GM12878 (cell line): ENCODE measurements around the gene CCDC66. TPM values are rescaled to one million over a fixed set of nuclear protein-coding genes. Genes with fewer than 3 reads are reported as not detected.

ENCODE experiments used
- ATAC-seq: fragments of 200-7000 bp; cut with Tn5 transposase; 3 replicates; pipeline ENCODE4 v1.9.1; 2020; ENCODE audit warnings: mild to moderate bottlenecking, moderate library complexity
- BruUV-seq: library from RNA; stranded (reverse); fragments of 400-500 nt; replicated peaks from 2 replicates; lab custom pipeline; 2021; lab: Mats Ljungman, UMichigan
- CTCF ChIA-PET: fragments of 300-600 bp; sonication (Branson Sonifier 250); formaldehyde crosslinking; extraction: SDS; loops from one replicate; lab custom pipeline; 2021; ENCODE audit warnings: inconsistent platforms; lab: Yijun Ruan, JAX
- POLR2A ChIA-PET: fragments of 350-600 bp; formaldehyde crosslinking; extraction: SDS; loops from one replicate; lab custom pipeline; 2021; ENCODE audit warnings: inconsistent platforms; lab: Charles Lee
- RAD21 ChIA-PET: fragments of 300-600 bp; sonication (Branson Sonifier 250); formaldehyde crosslinking; loops from one replicate; lab custom pipeline; 2023; ENCODE audit warnings: antibody characterized with exemption; ENCODE audit not compliant: unreplicated experiment; lab: Charles Lee
- SMC1A ChIA-PET: fragments of 300-600 bp; sonication (Branson Sonifier 250); formaldehyde crosslinking; loops from one replicate; lab custom pipeline; 2023; ENCODE audit not compliant: unreplicated experiment, uncharacterized antibody; lab: Charles Lee
- DNase-seq: peaks from one replicate; pipeline ENCODE4 v3.0.0-alpha.2; 2011; ENCODE audit warnings: low read depth, low spot score
- FAIRE-seq: peaks from 3 replicates; lab custom pipeline; 2011; peaks lifted over from hg19 to GRCh38; lab: Jason Lieb, UNC
- H2AFZ ChIP-seq: 2 replicates; pipeline ENCODE4 v1.6.0; 2011; ENCODE audit warnings: low read depth, low read length, control low read depth; ENCODE audit not compliant: control insufficient read depth
- H3K27ac ChIP-seq: 2 replicates; pipeline ENCODE4 v1.5.1; 2011; ENCODE audit warnings: control low read depth; ENCODE audit not compliant: control insufficient read depth, insufficient read depth
- H3K27me3 ChIP-seq, 2 experiments: replicated peaks in 1 of 2; 2 replicates each; pipeline versions ENCODE4 v1.6.0 to v1.6.1; 2011; ENCODE audit warnings: low read length in 1 of 2; ENCODE audit not compliant: control insufficient read depth in 2 of 2, insufficient read depth in 2 of 2
- H3K36me3 ChIP-seq, 2 experiments: 2 replicates each; pipeline ENCODE4 v1.5.1; 2011; ENCODE audit warnings: low read length in 1 of 2; ENCODE audit not compliant: control insufficient read depth in 2 of 2, insufficient read depth in 2 of 2
- H3K4me1 ChIP-seq: 2 replicates; pipeline ENCODE4 v1.6.1; 2011; ENCODE audit warnings: mild to moderate bottlenecking, low read length, moderate library complexity, mixed read lengths; ENCODE audit not compliant: control insufficient read depth, insufficient read depth
- H3K4me2 ChIP-seq: 2 replicates; pipeline ENCODE4 v1.6.0; 2011; ENCODE audit warnings: control low read depth; ENCODE audit not compliant: control insufficient read depth, insufficient read depth
- H3K4me3 ChIP-seq: fragments of 200-600 bp; sonication (generic); 2 replicates; pipeline ENCODE4 v1.5.1; 2016
- H3K79me2 ChIP-seq: 2 replicates; pipeline ENCODE4 v1.6.0; 2011; ENCODE audit warnings: low read length; ENCODE audit not compliant: control insufficient read depth, insufficient read depth
- H3K9ac ChIP-seq: 2 replicates; pipeline ENCODE4 v1.8.0; 2011; ENCODE audit warnings: low read length, control low read depth, mixed read lengths; ENCODE audit not compliant: control insufficient read depth, insufficient read depth
- H3K9me3 ChIP-seq: replicated peaks from 3 replicates; pipeline ENCODE4 v1.5.1; 2011; ENCODE audit warnings: mild to moderate bottlenecking, low read length; ENCODE audit not compliant: control insufficient read depth, insufficient read depth
- H4K20me1 ChIP-seq: 2 replicates; pipeline ENCODE4 v1.6.0; 2011; ENCODE audit not compliant: control insufficient read depth, insufficient read depth
- BCL11A ChIP-seq: IDR thresholded peaks from 2 replicates; pipeline ENCODE4 v1.6.1; 2011; ENCODE audit warnings: low read depth, low read length
- CBFB ChIP-seq: IDR thresholded peaks from 2 replicates; pipeline ENCODE4 v1.6.1; 2016; ENCODE audit warnings: antibody characterized with exemption, low read depth
- CBX3 ChIP-seq: fragments of 200-600 bp; sonication (generic); IDR thresholded peaks from 2 replicates; pipeline ENCODE4 v1.6.1; 2016; ENCODE audit warnings: low read depth, borderline replicate concordance
- CTCF ChIP-seq, 3 experiments: IDR thresholded peaks in 2 of 3; conservative IDR thresholded peaks in 1 of 3; 2 replicates each; pipeline ENCODE4 v1.5.1; 2011; ENCODE audit warnings: low read depth in 3 of 3, low read length in 3 of 3, mild to moderate bottlenecking in 3 of 3, control low read depth in 2 of 3, moderate library complexity in 2 of 3, inconsistent platforms in 1 of 3, mixed read lengths in 1 of 3; ENCODE audit not compliant: control insufficient read depth in 2 of 3, insufficient read depth in 1 of 3; ENCODE audit errors: extremely low read depth in 1 of 3
- EZH2 ChIP-seq: IDR thresholded peaks from 2 replicates; pipeline ENCODE4 v1.6.1; 2012; ENCODE audit warnings: low read depth, mild to moderate bottlenecking, control low read depth, inconsistent platforms, low read length, borderline replicate concordance; ENCODE audit not compliant: control insufficient read depth
- HDAC6 ChIP-seq: fragments of 200-600 bp; sonication (generic); IDR thresholded peaks from one replicate; pipeline ENCODE4 v1.8.0; 2017; ENCODE audit warnings: antibody characterized with exemption; ENCODE audit not compliant: unreplicated experiment
- KAT2A ChIP-seq: conservative IDR thresholded peaks from 2 replicates; pipeline ENCODE4 v1.6.1; 2011; ENCODE audit warnings: low read depth, low read length; ENCODE audit not compliant: control insufficient read depth
- RELA ChIP-seq: fragments of 450-650 bp; IDR thresholded peaks from 2 replicates; pipeline ENCODE4 v1.8.0; 2014; ENCODE audit warnings: borderline replicate concordance; ENCODE audit not compliant: partially characterized antibody
- RUNX3 ChIP-seq: IDR thresholded peaks from 2 replicates; pipeline ENCODE4 v1.6.1; 2012; ENCODE audit warnings: low read length, inconsistent platforms
- STAT3 ChIP-seq: IDR thresholded peaks from 2 replicates; pipeline ENCODE4 v1.6.1; 2011; ENCODE audit warnings: low read depth, low read length, improper control_type of control experiment
- TARDBP ChIP-seq: IDR thresholded peaks from 2 replicates; pipeline ENCODE4 v1.6.1; 2016; ENCODE audit warnings: borderline replicate concordance
- TCF7 ChIP-seq: IDR thresholded peaks from 2 replicates; pipeline ENCODE4 v1.6.1; 2014; ENCODE audit warnings: antibody characterized with exemption, borderline replicate concordance
- USF1 ChIP-seq: IDR thresholded peaks from 2 replicates; pipeline ENCODE4 v1.6.1; 2011; ENCODE audit warnings: borderline replicate concordance, low read depth, mild to moderate bottlenecking, moderate library complexity, mixed read lengths, low read length; ENCODE audit not compliant: insufficient read depth; ENCODE audit errors: extremely low read length
- ZSCAN29 ChIP-seq: fragments of 450-650 bp; IDR thresholded peaks from 2 replicates; pipeline ENCODE4 v1.6.1; 2017; ENCODE audit warnings: mild to moderate bottlenecking, moderate library complexity
- WGBS: methylation state at CpG from one replicate; pipeline ENCODE4 v1.1.6; 2016; ENCODE audit warnings: low lambda C conversion rate; ENCODE audit not compliant: insufficient replicate concordance, insufficient coverage; ENCODE audit errors: missing lambda C conversion rate; 5-methylcytosine and 5-hydroxymethylcytosine counted together
- in situ Hi-C: fragments of 300-500 bp; cut with MboI; formaldehyde crosslinking; loops from 9 replicates; pipeline ENCODE4 v1.14.3; 2018; ENCODE audit warnings: mixed read lengths
- intact Hi-C: fragments of 100-400 bp; cut with micrococcal nuclease; formaldehyde crosslinking; loops from one replicate; pipeline ENCODE4 v1.14.2; 2022; ENCODE audit not compliant: unreplicated experiment
- polyA plus RNA-seq, 11 experiments: library from polyadenylated mRNA; depleted of rRNA in 4 of 11; unstranded in 6 of 11; stranded (reverse) in 5 of 11; fragments of >200 nt; fragmentation: Nextera tagmentation in 4 of 11; fragmentation: Illumina TruSeq in 1 of 11; extraction: Ambion mirVana in 4 of 11; extraction: Trizol in 1 of 11; gene quantifications; 1 replicate in 1 of 11; 2 replicates in 10 of 11; pipeline versions ENCODE4 v1.2.1 to v1.2.3, GENCODE V29; 2011 to 2016; ENCODE audit warnings: inconsistent platforms in 2 of 11, missing spikeins in 2 of 11, low read depth in 1 of 11
- total RNA-seq, 4 experiments: library from RNA; depleted of rRNA in 3 of 4; stranded (reverse); fragments of >200 nt in 3 of 4; fragmentation: Illumina TruSeq in 1 of 4; extraction: Trizol in 1 of 4; gene quantifications; 2 replicates each; pipeline versions ENCODE4 v1.2.1 to v1.2.3, GENCODE V29; 2013 to 2021

CCDC66 gene
- total and polyA plus RNA-seq, 10 of the 15 experiments (the other 5 are each of a cell fraction or from before 2014, with no cell fraction given), result 9.4 to 31.9 (median 18.1) TPM

- no peak overlapping the region for H3K27ac ChIP-seq
- DNase-seq (no peak), FAIRE-seq (no peak)
- no peak overlapping the region for H3K9ac ChIP-seq
- H4K20me1 ChIP-seq, result no peaks in the 10 kb centered on the region
- TF ChIP-seq HDAC6 (no peak), CBFB (no peak), EZH2 (no peak), ZSCAN29 (no peak), TARDBP (no peak), KAT2A (no peak), BCL11A (no peak), RUNX3 (no peak), CBX3 (no peak), STAT3 (no peak), CTCF (IDR thresholded peaks at IDR 0.05 in 2 of 3, conservative IDR thresholded peaks at IDR 0.05 in 1 of 3; ENCODE audit: control insufficient read depth in 2 of 3, extremely low read depth in 1 of 3, insufficient read depth in 1 of 3, low read depth in 3 of 3, low read length in 3 of 3) (no peak), RELA (no peak), USF1 (no peak), TCF7 (no peak)
- TF ChIP-seq, all 136 proteins: peak for 0
- ChIA-PET SMC1A (interaction anchor here (0.9 to 1.0 kb wide), 2 partner anchors 8 kb away, joined by 3 read pairs; no protein-coding TSS in a partner anchor), POLR2A (no interaction called here), RAD21 (no interaction called here), CTCF (no interaction called here)
- H3K27me3 ChIP-seq, result no peaks in the 10 kb centered on the region
- no peaks in the 10 kb centered on the region for H3K79me2 ChIP-seq
- H3K4me1 ChIP-seq, result no peaks in the 10 kb centered on the region
- no peak for ATAC-seq
- 74% methylated on average over 6 of the region's 6 CpGs for WGBS
- H2AFZ ChIP-seq, result no peak overlapping the region
- no peak overlapping the region for H3K4me2 ChIP-seq
- intact Hi-C loops (no loop called here), in situ Hi-C loops (no loop called here)
- H3K4me3 ChIP-seq, result no peak overlapping the region
- BruUV-seq, result no TSS peak
- peaks cover 0 to 5% of the 10 kb centered on the region in 2 experiments; a peak in 2 of 4 replicates for H3K36me3 ChIP-seq
- no peaks in the 10 kb centered on the region for H3K9me3 ChIP-seq
These were observed 36.6 kb downstream of the CCDC66 start for GRCh38 chr3:56593455-56594158.
